BLaER1 (cell line): ENCODE data around the gene AK1.

Experiments used
- H3K27ac ChIP-seq: shearing (Covaris generic); formaldehyde crosslinking; 2 replicates; pipeline ENCODE4 v1.8.1; 2022
- H3K27me3 ChIP-seq: shearing (Covaris generic); formaldehyde crosslinking; 2 replicates; pipeline ENCODE4 v1.8.1; 2022
- H3K36me3 ChIP-seq: shearing (Covaris generic); formaldehyde crosslinking; 2 replicates; pipeline ENCODE4 v1.8.1; 2022
- H3K4me1 ChIP-seq: shearing (Covaris generic); formaldehyde crosslinking; 2 replicates; pipeline ENCODE4 v1.8.1; 2022
- H3K4me2 ChIP-seq: shearing (Covaris generic); formaldehyde crosslinking; 2 replicates; pipeline ENCODE4 v1.8.1; 2022
- H3K4me3 ChIP-seq: shearing (Covaris generic); formaldehyde crosslinking; 2 replicates; pipeline ENCODE4 v1.8.1; 2022
- H3K9ac ChIP-seq: shearing (Covaris generic); formaldehyde crosslinking; 2 replicates; pipeline ENCODE4 v1.8.1; 2022
- H3K9me3 ChIP-seq: shearing (Covaris generic); formaldehyde crosslinking; 2 replicates; pipeline ENCODE4 v1.8.1; 2022
- H4K20me1 ChIP-seq: shearing (Covaris generic); formaldehyde crosslinking; 2 replicates; pipeline ENCODE4 v1.8.1; 2022
- Cebpa-rat ChIP-seq: shearing (Covaris generic); IDR thresholded peaks from 2 replicates; pipeline ENCODE4 v1.8.1; 2022

Gene AK1

GRCh38 chr9:127910613-127911205 lies 33.2 kb upstream of the AK1 start:
- peak overlapping the region; percentile 98 for H3K27ac ChIP-seq
- no peaks in the 10 kb centered on the region for H3K27me3 ChIP-seq
- TF ChIP-seq Cebpa-rat, result no peak
- no peak overlapping the region; the same call in 1 of the 2 replicates for H3K4me3 ChIP-seq
- no peaks in the 10 kb centered on the region for H3K9me3 ChIP-seq
- H3K36me3 ChIP-seq, result peaks cover 78% of the 10 kb centered on the region
- H3K9ac ChIP-seq, result peak overlapping the region; percentile 17
- H3K4me2 ChIP-seq, result peak overlapping the region; percentile 90
- H3K4me1 ChIP-seq, result peaks cover 89% of the 10 kb centered on the region
- H4K20me1 ChIP-seq, result peaks cover 44% of the 10 kb centered on the region

- Histone ChIP-seq H4K20me1 (peaks cover 43% of the 10 kb centered on the region), H3K4me2 (peak overlapping the region; percentile 90), H3K9me3 (no peaks in the 10 kb centered on the region), H3K4me1 (peaks cover 90% of the 10 kb centered on the region), H3K36me3 (peaks cover 75% of the 10 kb centered on the region), H3K4me3 (no peak overlapping the region), H3K27ac (peak overlapping the region; percentile 98), H3K9ac (peak overlapping the region; percentile 17), H3K27me3 (no peaks in the 10 kb centered on the region)
- TF ChIP-seq Cebpa-rat, result no peak
Observed at GRCh38 chr9:127909839-127910273, 32.4 kb upstream of the AK1 start.

- H3K27ac ChIP-seq, result no peak overlapping the region
- no peak overlapping the region for H3K4me3 ChIP-seq
- peaks cover 63% of the 10 kb centered on the region for H3K36me3 ChIP-seq
- no peaks in the 10 kb centered on the region for H3K27me3 ChIP-seq
- no peaks in the 10 kb centered on the region for H3K9me3 ChIP-seq
- peaks cover 90% of the 10 kb centered on the region for H3K4me1 ChIP-seq
- no peak overlapping the region for H3K9ac ChIP-seq
- no peak overlapping the region for H3K4me2 ChIP-seq
- H4K20me1 ChIP-seq, result peaks cover 38% of the 10 kb centered on the region
- TF ChIP-seq Cebpa-rat, result no peak
Observed at GRCh38 chr9:127908660-127908926, 31.1 kb upstream of the AK1 start.

- peak overlapping the region; percentile 73 for H3K9ac ChIP-seq
- H3K4me3 ChIP-seq, result no peak overlapping the region
- H3K9me3 ChIP-seq, result no peaks in the 10 kb centered on the region
- H3K36me3 ChIP-seq, result peaks cover 58% of the 10 kb centered on the region
- peak overlapping the region; percentile 92 for H3K4me2 ChIP-seq
- peaks cover 90% of the 10 kb centered on the region for H3K4me1 ChIP-seq
- peak overlapping the region; percentile 85 for H3K27ac ChIP-seq
- no peaks in the 10 kb centered on the region for H3K27me3 ChIP-seq
- TF ChIP-seq Cebpa-rat, result no peak
- peaks cover 37% of the 10 kb centered on the region for H4K20me1 ChIP-seq
Observed at GRCh38 chr9:127907867-127908659, 30.6 kb upstream of the AK1 start.

GRCh38 chr9:127905788-127906191 lies 28.3 kb upstream of the AK1 start:
- Histone ChIP-seq H3K9me3 (no peaks in the 10 kb centered on the region), H4K20me1 (peaks cover 14% of the 10 kb centered on the region), H3K36me3 (peaks cover 35% of the 10 kb centered on the region), H3K4me2 (peak overlapping the region; percentile 92), H3K4me1 (peaks cover 90% of the 10 kb centered on the region), H3K4me3 (peak overlapping the region; percentile 53), H3K9ac (peak overlapping the region; percentile 73), H3K27ac (peak overlapping the region; percentile 85), H3K27me3 (no peaks in the 10 kb centered on the region)
- TF ChIP-seq Cebpa-rat, result no peak

DNA sequence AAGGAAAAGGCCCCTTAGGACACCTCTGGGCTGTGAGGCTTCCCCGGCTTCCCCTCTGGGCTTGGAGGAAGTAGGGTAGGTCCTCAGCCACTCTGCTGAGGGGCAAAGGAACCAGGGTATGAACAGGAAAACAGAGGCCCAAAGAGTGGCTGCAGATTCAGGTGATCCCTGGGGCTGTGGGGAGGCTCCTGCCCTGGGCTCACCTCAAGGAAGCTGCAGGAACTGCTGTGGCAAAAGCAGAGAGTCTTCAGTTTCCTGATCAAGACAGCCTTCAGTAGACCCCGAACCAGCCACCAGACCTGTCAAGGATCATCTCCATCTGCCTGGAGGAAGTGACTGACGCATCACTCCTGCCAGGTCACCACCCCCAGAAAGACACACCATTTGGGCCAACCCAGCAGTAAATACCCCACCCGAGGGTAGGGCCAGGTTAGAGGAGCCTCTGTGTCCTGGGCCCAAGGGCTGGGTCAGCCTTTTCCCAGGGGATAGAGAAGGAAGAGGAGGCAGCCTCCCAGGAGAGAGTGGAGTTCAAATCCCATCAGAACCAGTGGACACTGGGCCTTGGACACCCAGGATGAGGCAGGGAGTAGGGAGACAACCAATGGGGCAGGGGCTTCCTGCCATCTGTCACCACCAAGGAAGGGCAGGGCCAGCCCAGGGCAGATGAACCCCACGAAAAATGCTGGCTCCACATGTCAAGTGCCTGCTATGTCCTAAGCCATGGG lies 27.7 kb upstream of the AK1 start:
- H3K4me2 ChIP-seq, result peak overlapping the region; percentile 92
- H3K9ac ChIP-seq, result peak overlapping the region; percentile 73
- H3K4me1 ChIP-seq, result peaks cover 90% of the 10 kb centered on the region
- H3K9me3 ChIP-seq, result no peaks in the 10 kb centered on the region
- peaks cover 8% of the 10 kb centered on the region for H4K20me1 ChIP-seq
- H3K36me3 ChIP-seq, result peaks cover 29% of the 10 kb centered on the region
- H3K27me3 ChIP-seq, result no peaks in the 10 kb centered on the region
- H3K4me3 ChIP-seq, result peak overlapping the region; percentile 53
- H3K27ac ChIP-seq, result peak overlapping the region; percentile 85
- no peak for TF ChIP-seq Cebpa-rat

DNA sequence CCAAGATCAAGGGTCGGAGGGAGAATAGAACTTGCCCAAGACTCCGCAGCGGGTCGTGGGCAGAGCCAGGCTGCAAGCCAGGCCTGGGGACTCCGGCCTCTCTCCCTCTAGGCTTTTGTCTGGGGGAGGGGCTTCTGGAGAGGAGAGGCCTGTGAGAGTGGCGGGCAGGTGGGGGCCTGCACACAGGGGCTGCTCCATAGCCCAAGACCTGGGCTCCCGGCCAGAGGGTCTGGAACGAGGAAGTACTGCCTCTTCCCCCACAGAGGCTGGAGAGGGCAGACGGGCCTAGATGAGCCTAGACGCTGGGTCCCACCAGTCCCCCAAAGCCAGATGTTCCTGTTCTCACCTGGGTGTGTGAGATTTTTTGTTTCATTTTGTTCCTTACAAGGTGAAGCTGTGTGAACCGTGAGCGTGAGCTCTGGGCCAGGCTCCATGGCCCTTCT lies 27.1 kb upstream of the AK1 start:
- peak overlapping the region; percentile 92 for H3K4me2 ChIP-seq
- H3K4me1 ChIP-seq, result peaks cover 90% of the 10 kb centered on the region
- H3K27ac ChIP-seq, result peak overlapping the region; percentile 85

GRCh38 chr9:127903557-127904475 lies 26.3 kb upstream of the AK1 start:
- H3K27me3 ChIP-seq, result no peaks in the 10 kb centered on the region
- TF ChIP-seq Cebpa-rat, result no peak
- peak overlapping the region; percentile 92 for H3K4me2 ChIP-seq
- H3K36me3 ChIP-seq, result peaks cover 17% of the 10 kb centered on the region
- no peaks in the 10 kb centered on the region for H3K9me3 ChIP-seq
- no peaks in the 10 kb centered on the region; the same call in 1 of the 2 replicates for H4K20me1 ChIP-seq
- peak overlapping the region; percentile 85 for H3K27ac ChIP-seq
- H3K4me3 ChIP-seq, result peak overlapping the region; percentile 53
- H3K9ac ChIP-seq, result peak overlapping the region; percentile 73
- H3K4me1 ChIP-seq, result peaks cover 87% of the 10 kb centered on the region

More for the DNA sequence above, 27.1 kb upstream of the AK1 start:
- peak overlapping the region; percentile 53 for H3K4me3 ChIP-seq
- no peak for TF ChIP-seq Cebpa-rat
- H4K20me1 ChIP-seq, result peaks cover 2% of the 10 kb centered on the region; the same call in 1 of the 2 replicates
- peak overlapping the region; percentile 73 for H3K9ac ChIP-seq
- no peaks in the 10 kb centered on the region for H3K27me3 ChIP-seq
- peaks cover 23% of the 10 kb centered on the region for H3K36me3 ChIP-seq
- H3K9me3 ChIP-seq, result no peaks in the 10 kb centered on the region
